SH-SY5Y (cell line): Measurements from ENCODE around the gene TAPT1.

Experiments
- GATA2 ChIP-seq: IDR thresholded peaks from 2 replicates; pipeline ENCODE4 v1.6.1; 2011; ENCODE audit warnings: mild to moderate bottlenecking, low read depth, low read length
- GATA3 ChIP-seq: IDR thresholded peaks from 2 replicates; pipeline ENCODE4 v1.6.1; 2011; ENCODE audit warnings: low read depth, mild to moderate bottlenecking, low read length, moderate library complexity

The TAPT1 gene

GRCh38 chr4:16256343-16256742 lies 30.1 kb upstream of the TAPT1 start:
- TF ChIP-seq GATA2 (no peak), GATA3 (no peak)

- TF ChIP-seq GATA2 = no peak
- no peak for TF ChIP-seq GATA3
Measured at GRCh38 chr4:16255730-16256129, 29.5 kb upstream of the TAPT1 start.

- TF ChIP-seq GATA3 (no peak), GATA2 (no peak)
Measured at GRCh38 chr4:16253127-16253960, 27.1 kb upstream of the TAPT1 start.

- no peak for TF ChIP-seq GATA3
- TF ChIP-seq GATA2 = no peak
Measured at GRCh38 chr4:16250661-16251365, 24.5 kb upstream of the TAPT1 start.

GRCh38 chr4:16248605-16249004 lies 22.3 kb upstream of the TAPT1 start:
- no peak for TF ChIP-seq GATA2
- no peak for TF ChIP-seq GATA3

GRCh38 chr4:16245241-16245640 lies 19.0 kb upstream of the TAPT1 start:
- TF ChIP-seq GATA2 = no peak

- TF ChIP-seq GATA3 (no peak), GATA2 (no peak)
Measured at GRCh38 chr4:16243285-16243684, 17.0 kb upstream of the TAPT1 start.

- TF ChIP-seq GATA3 = no peak
- TF ChIP-seq GATA2 = no peak
Measured at GRCh38 chr4:16240300-16240699, 14.0 kb upstream of the TAPT1 start.

GRCh38 chr4:16239086-16239485 lies 12.8 kb upstream of the TAPT1 start:
- no peak for TF ChIP-seq GATA2
- no peak for TF ChIP-seq GATA3

- TF ChIP-seq GATA2 (no peak), GATA3 (no peak)
Measured at GRCh38 chr4:16238327-16238726, 12.1 kb upstream of the TAPT1 start.

GRCh38 chr4:16237715-16238114 lies 11.4 kb upstream of the TAPT1 start:
- TF ChIP-seq GATA2 = no peak
- no peak for TF ChIP-seq GATA3

GRCh38 chr4:16236402-16237023 lies 10.2 kb upstream of the TAPT1 start:
- TF ChIP-seq GATA3 (no peak), GATA2 (no peak)

- no peak for TF ChIP-seq GATA2
- no peak for TF ChIP-seq GATA3
Measured at GRCh38 chr4:16235209-16235608, 8.9 kb upstream of the TAPT1 start.

- no peak for TF ChIP-seq GATA3
- no peak for TF ChIP-seq GATA2
Measured at GRCh38 chr4:16233569-16234177, 7.4 kb upstream of the TAPT1 start.
